A673 (cell line): Measurements from ENCODE around the gene STXBP5.

Experiments used
- EZH2 ChIP-seq: fragments of 200-600 bp; sonication (generic); IDR thresholded peaks from 2 replicates; pipeline ENCODE4 v1.6.1; 2017; ENCODE audit warnings: borderline replicate concordance, low read depth, mild to moderate bottlenecking, mixed read lengths, antibody characterized with exemption, low read length; ENCODE audit not compliant: poor library complexity, severe bottlenecking
- TF ChIP-seq, protein P1 (sequence below): fragments of 300-800, 200-600 bp; sonication (generic); conservative IDR thresholded peaks from 2 replicates; pipeline ENCODE4 v1.5.1; 2017; ENCODE audit warnings: low read depth, mild to moderate bottlenecking, antibody characterized with exemption, low read length, moderate library complexity, mixed read lengths

DNA sequence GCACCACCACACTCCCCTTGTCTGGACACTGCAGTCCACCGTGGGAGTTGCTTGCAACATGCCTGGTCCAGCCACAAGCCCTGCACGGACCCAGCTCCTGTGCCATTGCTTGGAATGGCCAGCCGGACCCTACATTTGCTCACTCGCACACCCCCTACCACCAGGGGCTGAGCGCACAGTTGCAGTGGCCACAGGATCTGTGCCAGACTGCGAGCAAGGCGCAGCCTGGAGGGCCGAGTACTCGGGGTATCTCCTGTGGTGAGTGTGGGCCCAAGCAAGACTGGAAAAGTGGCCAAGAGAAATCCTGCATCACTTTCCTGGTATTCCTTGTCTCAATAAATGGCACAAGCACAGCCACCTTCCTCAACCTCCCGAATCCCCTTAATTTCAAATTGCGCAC, 218.9 kb downstream of the STXBP5 start:
- TF ChIP-seq, protein P1, sequence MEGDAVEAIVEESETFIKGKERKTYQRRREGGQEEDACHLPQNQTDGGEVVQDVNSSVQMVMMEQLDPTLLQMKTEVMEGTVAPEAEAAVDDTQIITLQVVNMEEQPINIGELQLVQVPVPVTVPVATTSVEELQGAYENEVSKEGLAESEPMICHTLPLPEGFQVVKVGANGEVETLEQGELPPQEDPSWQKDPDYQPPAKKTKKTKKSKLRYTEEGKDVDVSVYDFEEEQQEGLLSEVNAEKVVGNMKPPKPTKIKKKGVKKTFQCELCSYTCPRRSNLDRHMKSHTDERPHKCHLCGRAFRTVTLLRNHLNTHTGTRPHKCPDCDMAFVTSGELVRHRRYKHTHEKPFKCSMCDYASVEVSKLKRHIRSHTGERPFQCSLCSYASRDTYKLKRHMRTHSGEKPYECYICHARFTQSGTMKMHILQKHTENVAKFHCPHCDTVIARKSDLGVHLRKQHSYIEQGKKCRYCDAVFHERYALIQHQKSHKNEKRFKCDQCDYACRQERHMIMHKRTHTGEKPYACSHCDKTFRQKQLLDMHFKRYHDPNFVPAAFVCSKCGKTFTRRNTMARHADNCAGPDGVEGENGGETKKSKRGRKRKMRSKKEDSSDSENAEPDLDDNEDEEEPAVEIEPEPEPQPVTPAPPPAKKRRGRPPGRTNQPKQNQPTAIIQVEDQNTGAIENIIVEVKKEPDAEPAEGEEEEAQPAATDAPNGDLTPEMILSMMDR: no peak
- no peak for TF ChIP-seq EZH2
